Sigmoid colon (tissue), 4 donors: ENCODE results near the gene C19orf12.

ENCODE experiments used
- CTCF ChIP-seq, 4 experiments: fragments of 450-650 bp in 3 of 4; fragments of 200-600 bp in 1 of 4; IDR thresholded peaks; one replicate each; pipeline ENCODE4 v1.5.1; 2016 to 2019; ENCODE audit warnings: antibody characterized with exemption in 4 of 4, mild to moderate bottlenecking in 3 of 4, moderate library complexity in 2 of 4
- EP300 ChIP-seq, 4 donors: sonication (generic); formaldehyde crosslinking; IDR thresholded peaks; one replicate each; pipeline ENCODE4 v1.6.1; 2017; ENCODE audit warnings: antibody characterized with exemption in 4 of 4
- POLR2A ChIP-seq, 2 donors: fragments of 450-650 bp; IDR thresholded peaks; one replicate each; pipeline ENCODE4 v1.6.1; 2016; ENCODE audit warnings: antibody characterized with exemption in 2 of 2, mild to moderate bottlenecking in 2 of 2, moderate library complexity in 2 of 2
- POLR2AphosphoS5 ChIP-seq, 4 donors: sonication (generic); formaldehyde crosslinking; IDR thresholded peaks; one replicate each; pipeline ENCODE4 v1.6.1; 2017; ENCODE audit warnings: antibody characterized with exemption in 4 of 4

GRCh38 chr19:29699861-29700260 lies 15.2 kb downstream of the C19orf12 start:
- TF ChIP-seq CTCF (IDR thresholded peaks at IDR 0.05) = no peak
- no peak for TF ChIP-seq POLR2A (IDR thresholded peaks at IDR 0.05)
- no peak for TF ChIP-seq EP300 (IDR thresholded peaks at IDR 0.05)
- no peak for TF ChIP-seq POLR2AphosphoS5 (IDR thresholded peaks at IDR 0.05)
